Cardiac muscle cell (in vitro differentiated cells and primary cell): ENCODE data around the gene VPS13A. TPM values are rescaled to one million over a fixed set of nuclear protein-coding genes. Genes with fewer than 3 reads are reported as not detected.

Experiments
- DNase-seq, 2 donors: peaks; one replicate each; pipeline versions ENCODE4 v3.0.0 to v3.0.0-alpha.2; 2010 to 2017; ENCODE audit warnings: low read depth in 1 of 2, low spot score in 1 of 2
- H3K27ac ChIP-seq: fragments of 200-600 bp; sonication (generic); 2 replicates; pipeline ENCODE4 v1.5.1; 2016
- H3K27me3 ChIP-seq: fragments of 200-600 bp; sonication (generic); 2 replicates; pipeline ENCODE4 v1.6.0; 2016; ENCODE audit warnings: control low read depth
- H3K36me3 ChIP-seq: fragments of 200-600 bp; sonication (generic); 2 replicates; pipeline ENCODE4 v1.5.1; 2016; ENCODE audit warnings: control low read depth
- H3K4me1 ChIP-seq: fragments of 200-600 bp; sonication (generic); 2 replicates; pipeline ENCODE4 v1.8.1; 2017; ENCODE audit warnings: low read depth, mild to moderate bottlenecking, mixed run types
- H3K4me3 ChIP-seq: fragments of 200-600 bp; sonication (generic); 2 replicates; pipeline ENCODE4 v1.5.1; 2016; ENCODE audit warnings: mild to moderate bottlenecking
- H3K9me3 ChIP-seq: fragments of 200-600 bp; sonication (generic); 2 replicates; pipeline ENCODE4 v1.5.1; 2017; ENCODE audit warnings: low read depth, mild to moderate bottlenecking, control low read depth
- CTCF ChIP-seq: IDR thresholded peaks from 2 replicates; pipeline ENCODE4 v1.5.1; 2012; ENCODE audit warnings: low read depth, mild to moderate bottlenecking, low read length
- polyA plus RNA-seq: library from polyadenylated mRNA; unstranded; fragments of >200 nt; fragmentation: Nextera tagmentation; extraction: Ambion mirVana; gene quantifications from 2 replicates; pipeline ENCODE4 v1.2.1, GENCODE V29; 2016
- total RNA-seq: library from RNA; depleted of rRNA; stranded (reverse); fragments of >200 nt; gene quantifications from 2 replicates; pipeline ENCODE4 v1.2.3, GENCODE V29; 2016

VPS13A gene
- total and polyA plus RNA-seq, 2 experiments from 2014 or later: 10.7 to 32.3 TPM

GRCh38 chr9:77455312-77455927, 278.1 kb downstream of the VPS13A start:
- no peaks in the 10 kb centered on the region for H3K27me3 ChIP-seq
- H3K4me1 ChIP-seq: no peaks in the 10 kb centered on the region
- H3K4me3 ChIP-seq: no peak overlapping the region
- no peaks in the 10 kb centered on the region for H3K36me3 ChIP-seq
- DNase-seq: peak in 1 of 2 donors; percentile 51
- no peaks in the 10 kb centered on the region for H3K9me3 ChIP-seq
- peak; percentile 70 for TF ChIP-seq CTCF
- H3K27ac ChIP-seq: no peak overlapping the region

- peak; percentile 94 for TF ChIP-seq CTCF
- no peaks in the 10 kb centered on the region for H3K27me3 ChIP-seq
- H3K36me3 ChIP-seq: no peaks in the 10 kb centered on the region
- no peak overlapping the region for H3K27ac ChIP-seq
- DNase-seq: peak; percentile 82 to 92
- no peaks in the 10 kb centered on the region for H3K4me1 ChIP-seq
- H3K4me3 ChIP-seq: no peak overlapping the region
- H3K9me3 ChIP-seq: no peaks in the 10 kb centered on the region
Observed at GRCh38 chr9:77456829-77457437, 279.6 kb downstream of the VPS13A start.

- no peaks in the 10 kb centered on the region for H3K27me3 ChIP-seq
- peak; percentile 92 for TF ChIP-seq CTCF
- no peaks in the 10 kb centered on the region for H3K36me3 ChIP-seq
- DNase-seq: peak; percentile 75 to 81
- H3K9me3 ChIP-seq: no peaks in the 10 kb centered on the region
- H3K4me1 ChIP-seq: no peaks in the 10 kb centered on the region
- H3K4me3 ChIP-seq: no peak overlapping the region
- no peak overlapping the region for H3K27ac ChIP-seq
Observed at GRCh38 chr9:77457916-77458592, 280.7 kb downstream of the VPS13A start.

GRCh38 chr9:77460938-77461337, 283.6 kb downstream of the VPS13A start:
- Histone ChIP-seq H3K36me3 (no peaks in the 10 kb centered on the region), H3K4me1 (no peaks in the 10 kb centered on the region), H3K27me3 (no peaks in the 10 kb centered on the region), H3K27ac (no peak overlapping the region), H3K4me3 (no peak overlapping the region), H3K9me3 (no peaks in the 10 kb centered on the region)
- TF ChIP-seq CTCF: no peak
- no peak for DNase-seq

GRCh38 chr9:77462066-77462465, 284.7 kb downstream of the VPS13A start:
- H3K36me3 ChIP-seq: no peaks in the 10 kb centered on the region
- DNase-seq: no peak
- no peaks in the 10 kb centered on the region for H3K4me1 ChIP-seq
- H3K4me3 ChIP-seq: no peak overlapping the region
- no peak for TF ChIP-seq CTCF
- H3K27me3 ChIP-seq: no peaks in the 10 kb centered on the region
- no peak overlapping the region for H3K27ac ChIP-seq
- H3K9me3 ChIP-seq: no peaks in the 10 kb centered on the region
